Activated gamma-delta T cell (primary cell): Measurements from ENCODE around the gene SMAD3.
"Not testable (repeated sequence)": the region's sequence is repeated elsewhere in the genome, so short reads cannot be mapped to it uniquely, and the experiment has no call there.

Experiments
- DNase-seq: peaks from one replicate; lab custom pipeline; 2025; lab: John Stamatoyannopoulos, UW

Gene SMAD3

DNA sequence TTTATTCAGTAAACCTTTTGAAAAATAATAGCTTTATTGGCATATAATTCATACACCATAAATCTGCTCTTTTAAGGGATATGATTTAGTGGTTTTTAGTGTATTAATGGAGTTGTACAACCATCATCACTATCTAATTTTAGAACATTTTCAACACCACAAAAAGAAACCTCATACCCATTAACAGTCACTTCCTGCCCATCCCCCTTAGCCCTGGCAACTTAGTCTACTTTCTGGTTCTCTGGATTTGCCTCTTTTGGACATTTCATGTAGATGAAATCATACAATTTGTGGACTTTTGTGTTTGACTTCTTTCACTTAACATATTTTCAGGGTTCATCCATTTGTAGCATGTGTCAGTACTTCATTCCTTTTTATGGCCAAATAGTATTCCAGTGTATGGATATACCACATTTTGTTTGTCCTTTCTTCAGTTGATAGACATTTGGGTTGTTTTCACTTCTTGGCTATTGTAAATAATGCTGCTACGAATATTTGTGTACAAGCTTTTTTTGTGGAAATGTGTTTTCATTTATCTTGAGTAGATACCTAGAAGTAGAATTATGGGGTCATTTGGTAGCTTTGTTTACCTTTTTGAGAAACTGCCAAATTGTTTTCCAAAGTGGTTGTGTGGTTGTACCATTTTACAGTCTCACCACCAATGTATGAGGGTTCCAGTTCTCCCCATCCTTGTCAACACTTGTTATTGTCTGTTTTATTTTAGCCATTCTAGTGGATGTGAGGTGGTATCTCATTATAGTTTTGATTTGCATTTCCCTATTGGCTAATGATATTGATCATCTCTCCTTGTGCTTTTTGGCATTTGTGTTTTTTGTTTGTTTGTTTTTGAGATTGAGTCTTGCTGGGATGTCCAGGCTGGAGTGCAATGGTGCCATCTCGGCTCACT is 45.8 kb downstream of the SMAD3 start:
- no peak for DNase-seq

DNA sequence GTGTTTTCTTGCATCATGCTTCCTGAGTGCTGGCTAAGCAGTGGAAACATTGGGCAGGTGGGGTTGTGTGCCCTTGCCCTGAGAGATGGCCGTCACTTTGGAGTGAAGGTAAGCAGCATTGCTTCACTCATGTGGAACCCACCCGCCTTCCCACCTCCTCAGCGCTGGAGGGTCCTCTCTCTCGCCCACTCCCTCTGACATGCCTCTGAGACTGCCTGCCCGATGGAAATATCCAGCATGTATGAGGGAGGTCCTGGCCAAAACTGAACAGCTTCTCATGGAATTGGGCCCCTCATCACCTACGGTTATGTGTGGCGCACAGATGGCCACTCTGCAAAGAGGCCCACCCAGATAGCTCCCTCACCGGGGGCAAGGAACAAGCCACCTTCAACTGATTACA is 48.6 kb downstream of the SMAD3 start:
- no peak for DNase-seq

DNA sequence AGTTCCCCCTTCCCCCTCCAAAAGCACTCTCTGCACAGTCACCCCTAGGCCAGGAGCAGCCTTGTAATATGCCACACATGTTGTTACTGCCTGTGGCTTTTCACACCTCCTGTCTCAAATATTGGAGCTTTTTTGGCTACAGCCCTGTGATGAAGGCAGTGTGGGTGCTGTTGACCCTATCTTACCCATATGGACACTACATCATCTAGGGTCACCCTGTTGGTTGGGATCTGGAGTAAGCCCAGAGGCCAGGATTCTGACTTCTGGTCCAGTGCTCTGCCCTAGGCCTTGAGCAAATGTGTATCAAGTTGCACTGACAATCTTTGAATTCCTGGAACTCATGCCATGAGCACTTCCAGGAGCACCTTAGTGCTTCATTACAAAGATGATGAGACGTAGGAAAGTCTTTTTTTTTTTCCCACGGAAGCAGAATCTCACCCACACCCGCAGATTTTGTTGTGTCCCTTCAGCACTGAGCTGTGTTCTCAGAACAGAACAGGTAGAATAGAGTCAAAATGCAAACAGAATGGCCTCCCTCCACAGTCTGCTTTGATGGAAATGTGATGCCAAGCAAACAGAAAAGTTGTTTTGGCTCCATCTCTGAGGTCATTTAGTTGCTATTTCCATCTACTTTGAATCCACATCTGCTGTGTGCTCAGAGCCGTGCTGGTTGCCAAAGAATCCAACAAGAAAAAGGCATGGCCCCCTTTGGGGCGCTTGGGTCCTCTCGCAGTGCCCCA is 49.6 kb downstream of the SMAD3 start:
- no peak for DNase-seq

DNA sequence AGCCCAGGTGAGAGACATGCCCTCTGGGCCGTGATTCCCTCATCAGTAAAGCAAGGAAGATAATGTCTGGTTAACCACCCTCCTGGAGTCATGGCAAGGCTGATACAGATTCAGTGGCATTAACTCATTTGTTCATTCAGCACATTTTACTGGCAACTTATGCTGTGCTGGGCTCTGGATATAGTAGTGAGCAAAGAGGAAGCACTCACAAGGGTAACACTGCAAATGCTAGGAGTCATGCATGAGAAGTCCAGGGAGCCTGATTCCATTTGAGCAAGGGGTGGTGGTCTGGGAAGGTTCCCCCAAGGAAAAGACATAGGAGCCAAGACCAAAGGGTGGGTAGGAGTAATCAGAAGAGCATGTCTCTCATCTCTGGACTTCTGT is 50.2 kb downstream of the SMAD3 start:
- no peak for DNase-seq

DNA sequence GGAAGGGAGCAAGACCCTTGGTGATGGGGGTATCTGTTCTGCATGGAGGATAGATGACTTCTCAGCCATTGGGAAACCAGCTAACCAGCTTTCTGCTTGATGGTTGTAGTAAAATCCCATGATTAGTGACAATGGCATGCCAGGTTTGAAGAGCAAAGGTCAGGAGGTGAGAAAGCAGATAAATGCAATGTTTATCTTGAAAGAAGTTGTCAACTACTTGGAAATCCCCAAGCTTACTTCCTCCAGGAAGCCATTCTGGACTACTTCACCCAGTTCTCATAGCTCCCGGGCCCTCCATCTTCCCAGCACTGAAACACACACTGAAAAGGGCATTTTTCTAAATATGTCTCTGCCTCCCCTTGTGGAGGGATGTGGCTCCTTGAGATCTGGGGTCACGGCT is 51.3 kb downstream of the SMAD3 start:
- DNase-seq: no peak

DNA sequence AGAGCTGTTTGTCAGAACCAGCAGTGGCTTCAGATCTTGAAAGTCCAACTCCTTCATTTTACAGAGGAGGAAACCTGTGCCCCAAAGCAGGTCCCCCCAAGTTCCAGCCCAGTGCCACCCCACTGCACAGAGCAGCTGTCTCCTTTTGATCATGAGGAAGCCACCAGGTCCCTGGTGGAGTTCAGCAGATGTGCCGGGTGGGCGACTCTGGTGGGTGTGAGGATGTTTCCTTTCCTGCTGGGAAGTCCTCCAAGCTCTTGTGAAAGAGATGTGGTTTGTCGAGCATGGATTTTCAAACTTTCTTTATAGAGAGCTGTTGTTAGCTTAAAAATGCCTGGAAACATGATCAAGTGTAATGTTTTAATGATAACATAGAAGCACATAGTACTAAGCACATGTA is 52.0 kb downstream of the SMAD3 start:
- DNase-seq: no peak

DNA sequence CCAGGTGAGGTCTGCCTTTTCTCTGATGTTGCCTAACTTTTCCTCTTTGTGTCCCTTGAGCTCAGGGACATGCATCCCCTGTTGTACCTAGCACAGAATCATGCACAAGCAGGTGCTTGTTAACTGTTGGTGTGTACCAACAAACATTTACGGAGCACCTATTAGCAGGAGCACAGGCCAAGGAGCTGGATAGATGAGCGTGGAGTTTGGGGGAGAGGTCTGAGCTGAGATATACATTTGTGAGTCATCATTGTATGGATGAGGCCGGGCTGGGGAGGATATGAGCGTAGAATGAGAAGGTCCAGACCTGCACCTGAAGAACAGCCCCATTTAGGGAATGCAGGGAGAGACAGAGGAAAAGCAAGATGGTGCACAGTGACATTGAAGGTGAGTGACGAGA is 53.4 kb downstream of the SMAD3 start:
- DNase-seq: no peak

DNA sequence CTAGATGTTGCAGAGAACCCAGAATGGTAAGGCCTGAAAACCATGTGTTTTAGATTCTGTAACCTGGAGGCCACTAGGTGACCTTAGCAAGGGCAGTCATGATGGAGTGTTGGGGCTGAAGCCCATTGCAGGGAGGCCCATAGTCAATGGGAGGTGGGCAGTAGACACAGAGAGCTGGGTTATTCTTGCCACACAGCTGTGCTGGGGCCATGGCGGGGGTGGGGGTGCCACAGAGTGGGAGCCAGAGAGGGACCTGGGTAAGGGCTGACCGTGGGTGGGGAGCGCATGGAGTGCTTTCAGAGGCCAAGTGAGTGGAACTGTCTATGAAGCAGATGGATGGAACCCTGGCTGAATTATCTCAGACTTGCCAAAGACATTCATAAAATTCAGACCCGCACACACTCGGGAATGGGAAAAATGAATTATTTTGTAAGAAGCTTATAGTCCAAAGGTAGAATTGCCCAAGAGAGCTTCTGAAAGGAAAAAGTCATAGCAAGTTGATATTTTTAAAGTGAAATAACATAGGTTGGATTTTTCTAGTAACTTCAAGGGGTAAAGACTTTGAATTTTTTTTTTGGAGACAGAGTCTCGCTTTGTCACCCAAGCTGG is 53.9 kb downstream of the SMAD3 start:
- no peak for DNase-seq

DNA sequence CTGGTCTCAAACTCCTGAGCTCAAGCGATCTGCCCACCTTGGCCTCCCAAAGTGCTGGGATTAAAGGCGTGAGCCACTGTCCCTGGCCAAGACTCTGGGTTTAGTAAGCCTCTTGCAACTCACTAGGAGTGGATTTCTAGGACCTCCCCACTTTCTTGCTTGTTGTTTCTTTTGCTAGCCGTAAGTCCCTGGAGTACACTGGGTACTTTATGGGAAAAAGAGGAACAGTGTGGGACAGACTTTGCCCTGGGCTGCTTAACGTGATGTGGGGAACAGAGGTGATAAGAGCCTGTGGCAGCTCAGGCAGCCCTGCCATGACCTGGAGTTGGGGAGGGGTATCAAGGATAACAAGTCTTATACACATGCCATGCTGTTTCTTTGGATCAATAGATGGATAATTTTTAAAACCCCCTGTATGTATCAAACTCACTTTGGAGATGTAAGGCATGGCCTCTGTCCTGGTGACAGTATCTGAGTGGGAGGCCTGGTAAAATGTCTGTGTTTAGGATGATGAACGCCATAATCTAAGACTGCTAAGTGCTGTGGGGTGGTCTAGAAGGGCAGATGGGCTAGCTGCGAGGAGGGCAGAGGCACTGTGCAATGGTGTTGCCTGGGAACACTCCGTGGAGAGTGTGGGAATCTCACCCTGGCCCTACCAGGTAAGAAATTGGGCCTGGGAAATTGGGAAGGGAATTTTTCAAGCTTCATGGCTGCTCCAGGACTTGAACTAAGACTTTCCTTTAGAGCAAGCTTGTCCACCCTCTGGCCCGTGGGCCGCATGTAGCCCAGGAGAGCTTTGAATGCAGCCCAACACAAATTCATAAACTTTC is 54.8 kb downstream of the SMAD3 start:
- DNase-seq: no peak

DNA sequence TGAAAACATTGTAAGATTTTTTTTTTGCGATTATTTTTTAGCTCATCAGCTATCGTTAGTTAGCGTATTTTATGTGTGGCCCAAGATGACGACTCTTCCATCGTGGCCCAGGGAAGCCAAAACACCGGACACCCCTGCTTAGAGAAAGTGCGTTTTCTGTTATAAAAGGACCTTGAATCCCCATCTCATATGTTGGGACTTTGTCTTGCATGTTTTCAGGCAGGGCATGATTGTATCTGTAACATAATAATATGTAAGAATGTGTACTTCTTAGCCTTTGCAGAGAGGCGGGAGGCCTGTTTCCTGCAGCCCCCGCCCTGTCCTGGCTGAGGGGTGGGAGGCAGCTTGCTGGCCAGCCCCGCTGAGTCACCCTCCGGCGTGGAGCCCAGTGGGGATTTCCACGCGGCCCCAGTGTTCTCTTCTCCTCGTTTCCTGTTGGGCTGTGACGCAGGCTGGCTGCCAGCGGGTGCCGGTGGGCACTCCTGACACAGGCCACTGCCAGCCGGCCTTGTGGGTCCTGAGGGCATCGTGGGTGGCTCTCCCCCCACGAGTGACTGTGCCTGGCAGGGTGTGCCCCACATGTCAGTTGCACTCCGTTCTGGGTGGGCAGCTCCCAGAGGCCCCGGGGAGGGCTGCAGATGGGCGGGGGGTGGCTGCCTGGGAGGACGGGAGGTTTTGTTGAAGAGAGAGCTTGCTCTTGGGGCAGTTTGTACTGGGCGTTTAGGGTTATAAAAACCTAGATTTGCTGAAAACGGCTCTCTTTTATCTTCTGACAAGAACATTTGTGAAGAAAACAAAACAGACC is 55.6 kb downstream of the SMAD3 start:
- DNase-seq: peak; percentile 87

DNA sequence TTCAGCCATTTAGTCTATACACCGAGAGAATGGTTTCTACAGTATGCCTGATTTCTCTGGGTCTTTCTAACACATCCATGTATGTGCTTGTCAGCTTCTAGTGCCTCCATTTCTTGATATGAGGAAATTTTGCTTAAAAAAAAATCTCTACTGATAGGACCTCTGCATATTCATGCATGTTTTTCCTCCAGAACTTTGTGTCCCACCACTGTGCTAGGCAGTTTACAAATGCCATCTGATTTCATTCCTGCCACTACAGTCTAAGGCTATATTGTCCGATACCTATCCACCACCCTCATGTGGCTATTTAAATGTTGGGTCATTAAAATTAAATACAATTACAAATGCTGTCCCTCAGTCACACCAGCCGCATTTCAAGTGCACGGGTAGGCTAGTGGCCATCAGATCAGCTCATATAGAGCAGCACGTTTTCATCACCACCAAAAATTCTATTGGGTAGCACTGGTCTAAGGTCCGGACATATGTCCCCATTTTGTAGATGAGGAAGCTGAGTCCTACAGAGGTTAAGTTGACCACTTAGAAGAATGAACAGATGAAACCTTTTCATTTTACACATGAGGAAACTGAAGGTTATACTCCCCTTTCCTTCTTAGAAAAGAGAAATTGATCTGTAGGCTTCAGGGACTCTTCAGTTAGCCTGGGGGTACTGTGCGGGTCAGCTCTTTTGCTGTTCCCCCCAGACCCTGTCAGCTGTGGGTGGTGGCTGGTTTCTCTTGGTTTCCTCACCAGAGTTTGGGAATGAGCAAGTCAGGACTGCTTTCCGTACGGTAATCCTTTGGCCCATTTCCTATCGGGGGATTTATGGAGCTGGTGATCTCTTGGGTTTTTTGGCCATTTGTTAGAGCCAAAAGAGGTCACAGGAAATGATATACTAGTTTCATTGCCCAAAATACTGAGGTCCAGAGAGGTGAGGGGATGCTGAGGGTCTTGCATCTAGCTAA is 56.5 kb downstream of the SMAD3 start:
- DNase-seq: no peak

DNA sequence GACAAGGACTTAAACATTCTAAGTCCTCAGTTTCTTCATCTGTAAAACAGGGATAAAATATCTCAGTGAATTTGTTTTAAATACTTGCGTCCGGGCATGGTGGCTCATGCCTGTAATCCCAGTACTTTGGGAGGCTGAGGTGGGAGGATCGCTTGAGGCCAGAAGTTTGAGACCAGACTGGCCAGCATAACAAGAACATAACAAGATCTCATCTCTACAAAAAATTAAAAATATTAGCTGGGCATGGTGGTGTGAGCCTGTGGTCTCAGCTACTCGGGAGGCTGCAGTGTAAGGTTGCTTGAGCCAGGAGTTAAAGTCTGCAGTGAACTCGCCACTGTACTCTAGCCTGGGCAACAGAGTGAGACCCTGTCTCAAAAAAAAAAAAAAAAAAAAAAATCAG is 57.4 kb downstream of the SMAD3 start:
- not testable (repeated sequence) for DNase-seq

DNA sequence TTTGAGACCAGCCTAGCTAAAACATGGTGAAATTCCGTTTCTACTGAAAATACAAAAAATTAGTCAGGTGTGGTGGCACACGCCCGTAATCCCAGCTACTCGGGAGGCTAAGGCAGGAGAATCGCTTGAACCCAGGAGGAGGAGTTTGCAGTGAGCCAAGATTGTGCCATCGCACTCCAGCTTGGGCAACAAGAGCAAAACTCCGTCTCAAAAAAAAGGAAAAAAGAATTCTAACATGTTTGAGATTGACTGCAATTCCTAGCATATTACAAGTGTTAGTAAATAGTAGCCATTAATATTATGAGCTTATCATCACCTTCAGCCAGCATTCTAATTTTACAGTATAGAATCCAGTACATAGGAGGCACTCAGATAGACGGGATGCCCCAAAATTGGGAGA is 57.9 kb downstream of the SMAD3 start:
- DNase-seq: not testable (repeated sequence)

DNA sequence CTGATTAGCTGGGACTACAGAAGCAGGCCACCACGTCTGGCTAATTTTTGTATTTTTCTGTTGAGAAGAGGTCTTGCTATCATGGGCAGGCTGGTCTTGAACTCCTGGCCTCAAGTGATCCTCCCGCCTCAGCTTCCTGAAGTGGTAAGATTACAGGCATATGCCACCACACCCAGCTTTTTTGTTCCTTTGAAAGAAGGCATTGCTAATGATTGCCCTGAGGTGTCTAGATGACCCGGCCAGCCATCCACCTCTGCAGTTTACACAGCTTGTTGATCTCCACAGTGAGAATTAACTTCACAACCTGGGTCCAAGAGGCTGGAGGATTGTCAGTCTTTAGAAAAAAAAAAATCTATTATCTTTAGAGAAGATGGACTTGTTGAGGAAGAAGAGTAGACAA is 58.7 kb downstream of the SMAD3 start:
- no peak for DNase-seq

DNA sequence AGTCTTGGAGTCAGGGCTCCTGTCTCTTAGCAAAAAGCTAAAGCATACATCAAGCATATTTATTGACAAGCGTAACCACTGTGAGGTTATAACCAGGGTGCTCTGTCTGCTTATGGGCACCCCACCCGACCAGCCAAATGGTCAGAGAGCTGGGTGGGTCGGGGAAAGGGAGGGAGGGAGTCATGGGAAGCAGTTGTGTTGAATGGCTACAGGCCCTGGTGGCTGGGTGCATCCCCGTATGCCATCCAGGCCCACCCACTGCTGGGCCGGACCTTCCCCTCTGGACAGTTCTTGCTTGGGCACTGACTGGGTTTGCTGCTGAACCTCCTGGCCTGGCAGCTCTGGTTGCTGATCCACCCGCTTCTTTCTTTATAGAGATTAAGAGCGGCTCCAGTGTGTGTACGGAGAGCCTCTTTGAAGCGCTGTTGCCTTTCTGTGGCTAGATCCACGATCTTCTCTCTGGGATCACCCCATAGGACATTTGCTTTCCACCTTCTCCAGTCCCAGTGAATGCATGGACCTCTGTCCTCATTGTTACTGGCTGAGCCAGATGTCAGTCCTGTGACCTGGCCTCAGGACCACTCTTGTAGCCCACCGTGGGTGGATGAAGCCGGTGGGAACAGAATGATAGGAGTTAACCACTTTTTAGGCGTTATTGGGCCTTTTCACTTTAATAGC is 59.6 kb downstream of the SMAD3 start:
- DNase-seq: no peak

DNA sequence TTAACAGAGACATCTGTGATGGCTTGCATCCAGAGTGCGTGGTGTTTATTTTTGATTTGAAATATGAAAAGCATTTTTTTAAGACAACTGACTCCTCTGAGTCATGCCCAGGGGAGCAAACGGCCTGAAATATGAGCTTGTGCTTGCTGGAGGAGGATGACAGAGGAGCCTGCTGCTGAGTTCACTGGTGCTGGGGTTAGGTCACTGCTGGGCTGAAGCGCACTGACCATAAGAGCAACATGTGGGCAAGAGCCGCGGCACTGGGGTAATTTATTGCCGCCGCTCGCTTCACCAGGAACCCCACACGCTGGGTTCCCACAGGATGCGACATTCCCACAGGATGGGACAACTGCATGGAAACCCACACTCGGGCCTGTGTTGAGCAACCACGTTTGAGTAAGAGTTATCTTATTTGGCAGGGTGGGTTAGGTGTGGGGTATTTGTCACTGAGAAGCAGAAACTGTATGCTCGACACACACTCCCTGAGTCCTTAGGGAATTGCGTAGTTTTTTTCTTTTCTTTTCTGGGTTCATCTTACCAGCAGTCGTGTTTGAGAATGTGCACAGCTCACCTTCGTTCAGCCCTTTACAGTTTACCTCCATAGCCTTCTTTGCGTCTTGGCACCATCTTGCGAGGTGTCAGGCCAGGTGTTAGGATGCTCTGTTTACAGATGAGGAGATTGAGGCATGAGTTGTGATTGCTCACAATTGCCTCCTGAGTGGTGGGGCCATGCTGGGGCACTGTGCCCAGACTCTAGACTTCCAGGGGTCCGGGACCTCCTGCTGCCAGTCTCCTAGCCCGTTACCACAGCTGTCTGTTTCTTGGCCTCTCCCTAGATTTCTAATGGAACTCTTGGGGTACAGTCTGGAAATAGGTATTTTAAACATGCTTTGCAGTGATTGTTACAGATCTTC is 60.4 kb downstream of the SMAD3 start:
- no peak for DNase-seq

DNA sequence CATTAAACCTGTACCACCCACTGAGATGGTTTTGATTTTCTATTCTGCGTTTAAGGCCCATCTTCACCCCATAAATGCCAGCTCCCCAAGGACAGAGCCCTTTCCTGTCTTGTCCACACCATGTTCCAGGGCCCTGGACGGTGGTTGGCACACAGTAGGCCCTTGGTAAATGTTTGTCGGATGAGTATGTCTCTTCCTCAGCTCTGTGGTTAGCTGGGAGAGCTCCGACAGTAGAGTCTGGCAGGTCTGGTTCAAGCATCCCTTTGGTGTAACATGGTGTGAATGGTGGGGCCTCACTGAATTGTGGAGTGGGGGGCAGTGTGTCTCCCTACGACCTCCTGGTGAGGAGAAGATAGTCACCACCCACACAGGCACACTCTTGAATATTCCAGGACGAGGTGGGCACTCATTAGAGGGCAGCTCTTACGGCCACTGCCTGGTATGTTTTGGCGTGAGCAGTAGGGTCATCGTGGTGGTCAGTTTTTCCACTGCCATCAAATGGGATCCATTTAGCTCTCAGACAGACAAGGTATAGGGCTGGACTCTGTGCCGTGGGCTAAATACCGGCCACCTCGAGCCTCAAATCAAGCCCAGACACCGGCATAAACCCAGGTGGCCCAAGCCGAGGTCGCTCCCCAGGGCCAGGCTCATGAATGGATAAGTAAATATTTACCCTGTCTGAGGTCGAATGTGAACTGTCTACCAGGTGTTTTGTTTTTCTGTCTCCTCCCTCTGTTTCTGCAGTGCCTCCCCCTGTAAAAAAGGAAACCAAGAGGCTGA is 61.3 kb downstream of the SMAD3 start:
- DNase-seq: no peak

DNA sequence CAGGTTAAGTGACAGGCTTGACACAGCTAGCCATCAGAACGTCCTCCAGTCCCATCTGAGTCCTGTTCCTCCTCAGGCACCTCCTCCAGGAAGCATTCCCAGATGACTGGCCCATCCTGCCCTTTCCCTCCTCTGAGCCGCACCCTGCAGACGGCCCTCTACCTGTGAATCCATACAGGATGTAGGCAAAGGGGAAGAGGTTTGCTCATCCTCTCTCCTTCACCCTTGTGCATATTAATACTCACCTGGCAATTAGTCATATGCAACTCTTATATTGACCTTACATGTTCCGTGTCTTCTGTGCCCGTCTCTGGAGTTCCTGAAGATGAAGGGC is 61.9 kb downstream of the SMAD3 start:
- no peak for DNase-seq
